ENCODE data around the gene RBM4.
"Not testable (repeated sequence)": the region's sequence is repeated elsewhere in the genome, so short reads cannot be mapped to it uniquely, and the experiment has no call there.

Gene RBM4, protein sequence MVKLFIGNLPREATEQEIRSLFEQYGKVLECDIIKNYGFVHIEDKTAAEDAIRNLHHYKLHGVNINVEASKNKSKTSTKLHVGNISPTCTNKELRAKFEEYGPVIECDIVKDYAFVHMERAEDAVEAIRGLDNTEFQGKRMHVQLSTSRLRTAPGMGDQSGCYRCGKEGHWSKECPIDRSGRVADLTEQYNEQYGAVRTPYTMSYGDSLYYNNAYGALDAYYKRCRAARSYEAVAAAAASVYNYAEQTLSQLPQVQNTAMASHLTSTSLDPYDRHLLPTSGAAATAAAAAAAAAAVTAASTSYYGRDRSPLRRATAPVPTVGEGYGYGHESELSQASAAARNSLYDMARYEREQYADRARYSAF

DNA sequence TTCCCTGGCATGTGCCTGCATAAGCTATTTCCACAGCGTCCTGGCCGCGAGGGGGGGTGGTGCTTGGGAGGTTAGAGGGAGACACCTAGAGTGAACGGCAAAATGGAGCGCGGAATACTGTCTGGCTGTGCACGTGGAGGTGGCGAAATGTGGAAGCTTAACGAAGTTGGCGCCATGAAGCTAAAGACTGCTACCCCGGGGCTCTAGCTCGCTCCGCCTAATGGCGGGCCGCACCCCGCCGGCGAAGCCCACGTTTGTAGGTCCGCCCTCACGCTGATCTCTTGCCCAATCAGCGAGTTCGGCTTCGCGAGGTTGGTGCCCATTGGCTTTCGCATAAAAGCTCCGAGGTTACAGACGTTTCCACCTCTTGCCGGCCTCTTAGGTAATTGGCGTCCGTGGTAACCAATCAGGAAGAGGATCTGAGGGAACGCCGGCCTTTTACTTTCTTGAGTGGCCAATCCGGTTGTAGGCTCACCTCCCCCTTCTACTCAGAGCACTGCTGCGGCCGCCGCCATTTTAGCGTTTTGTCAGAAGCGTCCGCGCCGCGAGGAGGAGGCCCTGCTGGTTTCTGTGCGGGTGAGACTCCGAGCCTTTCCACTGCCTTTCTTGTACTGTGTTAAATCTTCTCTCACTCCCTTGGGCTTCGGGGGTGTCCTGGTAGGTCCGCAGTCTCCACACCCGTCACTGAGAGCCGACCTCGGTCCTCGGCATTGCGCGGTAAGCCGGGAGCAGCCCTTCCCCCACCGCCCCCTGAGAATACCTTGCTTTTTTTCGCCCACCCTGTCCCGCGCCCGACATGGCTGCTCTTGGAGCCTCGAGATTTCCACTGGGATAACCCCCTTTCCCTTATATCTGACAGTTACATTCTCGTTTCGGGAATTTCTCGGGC is at the start of gene RBM4:
Gene RBM4, plus strand, starts transcription at position 527 of the 889 bp plus-strand sequence. CDS start 1,009 bp downstream, outside the sequence.
- peak; percentile 99 for DNase-seq (ENCODE audit: insufficient read length, low spot score)
- no peak for FAIRE-seq

DNA sequence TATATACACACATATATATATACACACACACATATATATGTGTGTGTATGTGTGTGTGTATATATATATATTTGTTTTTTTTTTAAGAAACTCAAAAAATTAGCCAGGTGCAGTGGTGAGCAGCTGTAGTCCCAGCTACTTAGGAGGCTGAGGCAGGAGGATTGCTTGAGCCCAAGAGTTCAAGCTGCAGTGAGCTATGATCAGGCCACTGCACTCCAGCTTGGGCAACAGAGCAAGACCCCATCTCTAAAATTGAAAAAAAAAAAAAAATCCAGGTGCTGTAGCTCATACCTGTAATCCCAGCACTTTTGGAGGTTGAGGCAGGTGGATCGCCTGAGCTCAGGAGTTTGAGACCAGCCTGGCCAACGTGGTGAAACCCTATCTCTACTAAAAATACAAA is 49.2 kb upstream of the RBM4 start:
- not testable (repeated sequence) for FAIRE-seq; DNase-seq (ENCODE audit: insufficient read length, low spot score)

DNA sequence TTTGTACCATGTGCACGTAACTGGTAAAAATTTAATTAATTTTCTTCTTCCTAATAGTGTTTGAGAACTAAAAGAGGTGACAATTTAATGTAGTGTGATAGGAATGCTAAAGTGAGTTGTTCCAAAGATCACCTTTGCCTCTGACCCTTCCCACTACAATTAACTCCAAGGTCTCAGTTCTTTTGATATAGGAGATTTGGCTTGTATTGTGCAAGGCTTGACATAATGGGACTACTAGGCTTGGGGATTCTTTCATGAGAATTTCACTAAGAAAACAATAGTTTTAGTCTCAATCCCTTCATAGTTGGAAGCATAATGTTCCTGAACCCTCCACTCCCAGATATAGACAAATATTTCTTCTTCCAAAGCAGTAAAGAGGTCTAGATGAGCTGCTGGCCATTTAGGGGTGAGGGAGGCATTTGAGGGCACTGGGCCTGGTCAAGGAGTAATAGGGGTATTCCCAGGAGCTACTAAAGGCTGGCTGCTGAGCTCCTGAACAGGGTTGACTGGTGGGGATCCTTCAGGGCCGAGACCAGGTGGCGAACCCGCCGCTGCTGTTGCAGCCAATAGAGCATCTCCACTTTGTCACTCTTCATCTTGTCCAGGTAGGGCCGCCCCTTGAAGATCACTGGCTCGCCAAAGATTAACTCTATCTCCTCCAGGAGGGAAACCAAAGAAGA is 48.4 kb upstream of the RBM4 start:
- DNase-seq (ENCODE audit: insufficient read length, low spot score) = no peak
- no peak for FAIRE-seq

DNA sequence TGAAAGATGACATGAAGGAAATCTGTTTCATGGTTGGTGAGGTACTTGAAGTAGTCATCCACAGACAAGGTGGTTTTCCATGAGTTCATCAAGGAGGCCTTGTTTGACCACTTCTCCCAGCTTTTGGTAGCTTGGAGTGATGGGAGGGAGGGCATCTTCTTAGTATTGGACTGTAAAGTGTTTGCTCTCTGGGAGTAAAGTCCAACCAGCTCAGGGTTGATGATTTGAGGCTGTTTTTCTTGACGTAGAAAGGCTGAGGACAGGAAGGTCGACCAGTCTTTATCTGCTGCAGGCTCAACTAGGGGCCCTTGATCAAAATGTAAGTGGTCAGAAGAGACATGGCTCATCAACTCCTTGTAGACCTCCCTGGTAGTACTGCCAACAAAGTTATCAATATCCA is 47.3 kb upstream of the RBM4 start:
- no peak for DNase-seq (ENCODE audit: insufficient read length, low spot score)
- no peak for FAIRE-seq

DNA sequence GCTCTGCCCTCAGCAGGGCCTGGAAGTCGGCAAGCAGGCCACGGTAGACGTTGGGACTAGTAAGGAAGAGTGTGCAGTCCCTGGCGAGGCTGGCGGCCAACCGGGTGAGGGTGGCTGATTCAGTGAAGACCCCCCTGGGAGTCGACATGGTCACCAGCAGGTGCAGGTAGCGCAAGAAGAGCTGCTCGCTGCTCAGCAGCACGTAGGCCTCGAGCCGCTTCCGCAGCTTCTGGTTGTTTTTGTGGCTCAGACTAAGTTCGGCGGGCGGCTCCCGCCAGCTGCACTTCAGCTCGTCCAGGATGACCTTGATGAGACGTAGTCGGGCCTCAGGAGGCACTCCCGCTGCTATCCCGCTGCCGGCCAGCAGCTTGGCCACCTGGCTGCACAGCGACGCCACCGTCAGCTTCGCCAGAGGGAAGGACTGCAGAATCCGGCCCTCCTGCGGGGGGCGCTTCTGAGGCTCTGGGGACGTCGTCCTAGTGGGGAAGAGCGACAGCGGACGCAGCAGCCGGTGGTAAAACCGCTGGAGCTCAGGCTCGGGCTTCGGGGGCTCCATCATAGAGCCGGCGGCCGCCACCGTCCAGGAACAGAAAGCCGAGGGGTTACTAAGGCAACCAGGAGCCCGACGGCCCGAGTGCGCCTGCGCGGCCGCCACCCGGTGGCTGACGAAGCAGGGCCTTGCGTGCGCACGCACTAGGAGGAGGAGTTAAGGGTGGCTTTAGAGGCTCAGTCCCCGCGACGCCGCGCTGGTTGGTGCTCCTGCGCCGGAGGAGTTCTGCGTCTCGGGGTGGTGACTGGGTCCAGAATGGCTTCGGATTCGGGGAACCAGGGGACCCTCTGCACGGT is 45.8 kb upstream of the RBM4 start, which contains the start of the genes CCDC87 and CCS:
Gene CCDC87, minus strand, starts transcription at position 607 of the 846 bp plus-strand sequence. Its CDS starts 48 bp downstream, at position 559.
Gene CCS, plus strand, starts transcription at position 729 of the 846 bp plus-strand sequence. Its CDS starts 77 bp downstream, at position 806.
- DNase-seq (ENCODE audit: insufficient read length, low spot score) (peak; percentile 100), FAIRE-seq (peak; percentile 75)

DNA sequence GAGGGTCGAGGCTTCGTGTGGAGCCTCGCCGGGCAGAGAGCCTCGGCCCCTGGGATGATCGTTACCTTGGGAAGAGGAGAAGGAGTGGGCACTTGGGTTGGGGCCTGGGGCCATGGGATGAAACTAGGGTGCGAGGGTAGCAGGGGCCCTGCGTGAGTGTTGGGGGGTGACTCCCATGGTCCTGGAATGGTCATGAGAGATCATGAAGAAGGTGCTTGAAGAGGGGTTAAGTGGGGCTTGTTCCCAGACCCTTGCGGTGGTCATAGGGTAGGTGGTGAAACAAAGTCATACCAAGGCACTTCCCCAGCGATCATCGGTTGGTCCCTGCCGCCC is 45.2 kb upstream of the RBM4 start:
- DNase-seq (ENCODE audit: insufficient read length, low spot score) (no peak), FAIRE-seq (no peak)

DNA sequence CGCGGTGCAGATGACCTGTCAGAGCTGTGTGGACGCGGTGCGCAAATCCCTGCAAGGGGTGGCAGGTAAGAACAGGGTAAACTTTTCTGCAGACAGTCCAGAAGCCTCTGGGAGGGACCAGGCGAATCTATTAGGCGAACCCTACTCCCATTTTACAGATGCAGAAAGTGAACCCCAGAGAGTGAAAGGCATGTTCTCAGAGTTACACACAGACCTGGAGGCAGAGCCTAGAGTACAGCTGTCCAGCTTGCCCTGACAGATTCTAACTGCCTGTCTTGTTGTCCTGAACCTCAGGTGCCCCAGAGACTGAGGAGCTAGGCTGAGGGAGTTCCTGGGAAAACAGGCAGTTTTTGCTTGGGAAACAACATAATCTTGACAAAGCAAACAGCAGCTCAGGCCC is 44.9 kb upstream of the RBM4 start:
- no peak for FAIRE-seq
- no peak for DNase-seq (ENCODE audit: insufficient read length, low spot score)

DNA sequence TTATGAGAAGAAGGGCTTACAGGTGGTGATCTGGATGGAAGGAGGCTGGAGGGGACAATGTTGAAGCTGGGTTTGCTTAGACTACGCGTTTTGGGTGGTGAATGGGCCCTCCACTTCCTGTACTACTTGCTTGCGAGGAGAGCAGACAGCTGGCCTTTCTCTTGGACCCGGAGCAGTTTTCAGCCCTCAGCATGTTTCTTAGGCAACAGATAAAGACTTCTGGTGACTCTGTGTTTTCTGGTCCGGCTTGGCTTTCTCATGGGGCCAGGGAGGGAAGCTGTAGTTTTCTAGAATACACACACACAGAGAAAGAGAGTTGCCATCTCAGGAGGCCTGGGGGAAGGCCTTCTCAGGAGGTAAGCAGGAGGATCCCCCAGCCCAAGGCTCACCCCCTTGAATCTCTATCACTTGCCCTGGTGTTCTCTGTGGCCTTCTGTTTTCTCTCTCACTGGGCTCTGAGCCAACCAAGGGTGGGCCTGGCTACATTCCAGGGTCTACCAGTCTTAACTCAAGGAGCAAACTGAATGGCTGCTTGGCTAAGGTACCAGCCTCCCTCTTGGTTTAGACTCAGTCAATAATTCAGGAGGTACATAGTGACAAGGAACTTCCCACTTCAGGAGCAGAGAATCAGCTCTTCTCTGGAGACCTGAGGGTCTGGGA is 43.1 kb upstream of the RBM4 start:
- FAIRE-seq (no peak), DNase-seq (ENCODE audit: insufficient read length, low spot score) (no peak)

DNA sequence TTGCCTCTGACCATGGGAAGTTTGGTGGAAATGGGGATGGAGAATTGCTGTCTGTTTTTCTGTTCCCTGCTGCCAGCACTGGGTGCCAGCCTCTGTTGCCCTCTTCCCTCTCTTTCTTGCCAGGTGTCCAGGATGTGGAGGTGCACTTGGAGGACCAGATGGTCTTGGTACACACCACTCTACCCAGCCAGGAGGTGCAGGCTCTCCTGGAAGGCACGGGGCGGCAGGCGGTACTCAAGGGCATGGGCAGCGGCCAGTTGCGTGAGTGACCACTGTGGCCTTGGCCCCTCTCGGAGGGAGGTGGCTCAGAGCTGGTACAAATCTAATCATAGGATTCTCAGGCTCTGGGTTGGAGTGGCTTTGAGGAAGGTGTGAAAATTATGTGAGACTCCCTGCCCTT is 39.5 kb upstream of the RBM4 start:
- no peak for DNase-seq (ENCODE audit: insufficient read length, low spot score)
- no peak for FAIRE-seq

DNA sequence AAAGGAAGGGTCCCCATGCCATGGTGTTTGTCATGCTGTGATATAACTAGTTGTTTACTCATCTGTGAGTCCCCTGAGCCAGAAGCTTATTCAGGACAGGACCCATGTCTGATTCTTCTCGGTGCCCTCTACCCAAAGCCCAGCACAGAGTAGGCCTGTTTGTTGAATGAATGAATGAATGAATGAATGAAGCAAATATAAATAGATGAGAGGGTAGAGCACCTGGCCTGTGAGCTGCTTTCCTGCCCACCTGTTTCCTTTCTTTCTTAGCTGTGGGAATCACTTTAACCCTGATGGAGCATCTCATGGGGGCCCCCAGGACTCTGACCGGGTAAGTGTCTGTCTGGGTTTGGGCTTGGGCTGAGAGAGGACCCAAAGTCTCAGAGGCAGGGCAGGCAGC is 38.3 kb upstream of the RBM4 start:
- no peak for DNase-seq (ENCODE audit: insufficient read length, low spot score)
- no peak for FAIRE-seq

DNA sequence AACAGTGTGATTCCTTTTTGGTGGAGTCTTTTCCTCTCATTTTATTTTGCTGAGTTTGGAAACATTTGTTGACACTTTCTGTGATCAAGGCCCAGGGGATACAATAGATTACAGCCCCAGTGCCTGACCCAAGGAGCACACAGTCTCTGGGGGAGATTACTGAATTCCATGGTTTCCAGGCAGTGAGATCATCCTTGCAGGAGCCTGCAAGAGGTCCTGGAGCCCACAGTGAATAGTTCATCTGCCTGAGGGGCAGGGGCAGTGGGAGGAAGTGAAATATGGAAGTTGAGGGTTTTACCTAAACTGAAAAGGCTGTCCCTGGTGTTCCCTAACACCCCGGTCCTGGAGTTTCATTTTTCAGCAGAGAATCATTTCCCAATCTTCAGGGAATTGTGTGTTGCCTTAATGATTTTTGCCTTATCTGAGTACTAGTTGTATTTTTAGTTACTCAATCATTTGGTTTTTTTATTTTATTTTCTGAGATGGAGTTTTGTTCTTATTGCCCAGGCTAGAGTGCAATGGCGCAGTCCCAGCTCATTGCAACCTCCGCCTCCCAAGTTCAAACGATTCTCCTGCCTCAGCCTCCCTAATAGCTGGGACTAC is 37.8 kb upstream of the RBM4 start:
- FAIRE-seq = no peak
- no peak for DNase-seq (ENCODE audit: insufficient read length, low spot score)

DNA sequence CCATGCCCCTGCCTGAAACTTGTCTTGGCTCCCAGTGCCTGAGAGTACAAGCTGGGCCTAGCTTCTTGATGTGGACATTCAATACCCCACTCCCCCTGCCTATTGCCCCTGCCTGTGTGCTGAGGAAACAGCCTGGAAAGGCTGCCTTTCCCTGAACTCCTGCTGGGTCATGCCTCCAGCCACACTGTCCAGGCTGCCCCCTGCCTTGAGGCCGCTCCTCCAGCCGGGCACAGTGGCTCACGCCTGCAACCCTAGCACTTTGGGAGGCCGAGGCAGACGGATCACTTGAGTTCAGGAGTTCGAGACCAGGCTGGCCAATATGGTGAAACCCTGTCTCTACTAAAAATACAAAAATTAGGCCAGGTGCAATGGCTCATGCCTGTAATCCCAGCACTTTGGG is 35.4 kb upstream of the RBM4 start:
- FAIRE-seq = no peak
- no peak for DNase-seq (ENCODE audit: insufficient read length, low spot score)

DNA sequence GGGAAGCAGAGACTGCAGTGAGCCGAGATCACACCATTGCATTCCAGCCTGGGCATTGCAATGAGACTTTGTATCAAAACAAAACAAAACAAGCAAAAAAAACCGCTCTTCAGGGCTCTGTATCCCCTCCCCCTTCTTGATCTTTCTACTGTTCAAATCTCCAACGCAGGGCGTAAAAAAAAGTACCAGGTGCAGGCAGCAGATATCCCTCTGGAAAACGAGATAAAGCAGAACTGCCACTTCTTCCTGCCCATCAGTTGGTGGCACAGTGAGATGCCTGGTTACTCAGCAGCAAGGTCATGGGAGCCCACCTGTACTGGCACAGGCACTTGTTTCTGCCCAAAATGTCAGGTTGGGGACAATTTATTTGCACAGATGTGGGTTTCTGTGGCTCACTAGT is 34.3 kb upstream of the RBM4 start:
- FAIRE-seq (no peak), DNase-seq (ENCODE audit: insufficient read length, low spot score) (no peak)

DNA sequence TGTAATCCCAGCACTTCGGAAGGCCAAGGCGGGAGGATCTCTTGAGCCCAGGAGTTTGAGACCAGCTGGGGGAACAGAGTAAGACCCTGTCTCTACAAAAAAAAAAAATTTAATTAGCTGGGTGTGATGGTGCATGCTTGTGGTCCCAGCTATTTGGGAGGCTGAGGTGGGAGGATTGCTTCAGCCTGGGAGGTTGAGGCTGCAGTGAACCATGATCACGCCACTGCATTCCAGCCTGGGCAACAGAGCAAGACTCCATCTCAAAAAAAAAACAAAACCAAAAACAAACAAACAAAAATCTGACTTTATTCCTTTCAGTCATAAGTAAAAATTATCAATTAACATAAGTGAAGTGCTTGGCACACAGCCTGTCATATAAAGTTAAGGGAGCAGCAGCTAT is 31.9 kb upstream of the RBM4 start:
- not testable (repeated sequence) for FAIRE-seq; DNase-seq (ENCODE audit: insufficient read length, low spot score)

DNA sequence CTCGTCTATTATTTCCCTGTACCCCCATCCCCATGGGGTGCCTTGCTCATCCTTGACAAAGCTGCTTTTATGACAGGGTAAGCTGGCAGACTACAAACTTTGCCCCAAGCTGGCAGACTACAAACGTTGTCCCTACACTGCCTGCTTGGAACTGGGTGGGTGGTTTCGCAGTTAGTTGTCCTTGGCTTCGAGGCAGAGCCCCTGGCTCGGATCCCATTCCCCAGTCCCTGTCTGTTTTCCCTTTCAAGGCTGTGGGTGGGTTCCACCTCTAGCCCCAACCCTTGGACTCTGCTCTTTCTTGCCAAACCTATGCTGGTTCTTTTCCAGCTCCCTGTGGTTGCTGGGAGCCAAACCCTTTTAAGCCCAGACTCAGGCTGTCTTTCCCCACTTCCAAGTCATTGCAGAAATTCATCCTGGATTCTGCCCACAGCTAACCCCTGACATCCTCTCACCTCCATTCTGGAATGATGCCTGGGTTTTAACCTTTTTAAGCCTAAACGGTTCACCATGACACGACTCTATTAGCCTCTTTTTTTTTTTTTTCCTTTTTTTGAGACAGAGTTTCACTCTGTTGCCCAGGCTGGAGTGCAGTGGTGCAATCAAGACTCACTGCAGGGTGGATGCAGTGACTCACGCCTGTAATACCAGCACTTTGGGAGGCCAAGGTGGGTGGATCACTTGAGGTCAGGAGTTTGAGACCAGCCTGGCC is 31.2 kb upstream of the RBM4 start:
- FAIRE-seq = no peak
- no peak for DNase-seq (ENCODE audit: insufficient read length, low spot score)

DNA sequence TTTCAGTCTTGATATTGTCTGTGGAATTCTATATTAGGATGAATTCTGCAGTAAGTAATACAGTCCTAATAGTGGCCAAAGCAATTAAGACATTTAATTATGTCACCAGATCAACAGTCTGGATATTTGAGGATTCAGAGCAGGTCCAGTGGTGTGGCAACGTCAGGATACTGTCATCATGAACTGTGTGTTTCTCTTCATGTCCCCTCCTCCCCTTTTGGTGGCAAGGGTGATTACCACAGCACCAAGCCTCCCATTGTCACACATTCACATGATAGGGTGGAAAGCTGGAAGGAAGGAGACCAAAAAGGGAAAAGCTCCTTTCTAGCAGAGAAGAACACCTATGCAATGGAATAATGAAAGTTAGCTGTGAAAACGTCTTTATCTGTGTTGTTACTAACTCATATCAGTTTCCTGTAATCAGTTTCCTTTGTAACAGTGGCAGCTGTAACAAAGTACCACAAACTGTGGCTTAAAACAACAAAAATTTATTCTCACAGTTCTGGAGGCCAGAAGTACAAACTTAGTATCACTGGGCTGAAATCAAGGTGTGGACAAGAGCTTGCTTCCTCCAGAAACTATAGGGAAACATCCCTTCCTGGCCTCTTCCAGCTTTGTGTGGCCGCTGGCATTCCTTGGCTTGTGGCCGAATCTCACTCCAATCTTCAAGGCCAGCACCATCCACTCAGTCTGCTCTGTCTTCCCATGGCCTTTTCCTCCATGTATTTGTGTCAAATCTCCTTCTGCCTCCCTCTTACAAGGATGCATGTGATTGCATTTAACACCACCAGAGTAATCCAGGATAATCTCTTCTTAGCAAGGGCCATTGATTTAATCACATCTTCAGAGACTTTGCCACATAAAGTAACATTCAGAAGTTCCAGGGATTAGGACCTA is 28.5 kb upstream of the RBM4 start:
- DNase-seq (ENCODE audit: insufficient read length, low spot score) (no peak), FAIRE-seq (no peak)

DNA sequence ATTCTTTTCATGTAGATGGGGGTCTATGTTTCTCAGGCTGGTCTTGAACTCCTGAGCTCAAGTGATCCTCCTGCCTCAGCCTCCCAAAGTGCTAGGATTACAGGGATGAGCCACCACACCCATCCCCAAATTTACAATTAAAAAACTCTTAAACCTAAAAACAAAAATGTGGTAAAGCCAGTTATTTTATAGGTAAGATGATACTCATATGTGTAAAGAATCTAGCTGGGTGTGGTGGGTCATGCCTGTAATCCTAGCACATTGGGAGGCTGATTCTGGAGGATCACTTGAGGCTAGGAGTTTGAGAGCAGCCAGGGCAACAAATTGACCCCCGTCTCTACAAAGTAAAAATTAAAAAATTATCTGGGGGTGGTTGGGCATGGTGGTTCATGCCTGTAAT is 26.0 kb upstream of the RBM4 start:
- DNase-seq (ENCODE audit: insufficient read length, low spot score) = no peak
- FAIRE-seq = no peak

DNA sequence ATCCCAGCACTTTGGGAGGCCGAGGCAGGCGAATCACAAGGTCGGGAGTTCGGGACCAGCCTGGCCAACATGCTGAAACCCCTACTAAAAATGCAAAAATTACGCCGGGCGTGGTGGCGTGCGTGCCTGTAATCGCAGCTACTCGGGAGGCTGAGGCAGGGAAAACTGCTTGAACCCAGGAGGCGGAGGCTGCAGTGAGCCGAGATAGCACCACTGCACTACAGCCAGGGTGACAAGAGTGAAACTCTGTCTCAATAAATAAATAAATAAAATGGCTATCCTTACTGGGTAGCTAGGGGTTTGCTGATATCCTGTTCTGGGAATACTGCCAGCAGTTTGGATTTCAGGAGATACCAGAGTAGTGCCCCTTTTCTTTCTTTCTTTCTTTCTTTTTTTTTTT is 24.4 kb upstream of the RBM4 start:
- DNase-seq (ENCODE audit: insufficient read length, low spot score) (no peak), FAIRE-seq (no peak)
